ENCODE data around the gene TERB2. TPM values are rescaled to one million over a fixed set of nuclear protein-coding genes. Genes with fewer than 3 reads are reported as not detected.

TERB2 gene
- total RNA-seq, result not detected in 2 replicates

DNA sequence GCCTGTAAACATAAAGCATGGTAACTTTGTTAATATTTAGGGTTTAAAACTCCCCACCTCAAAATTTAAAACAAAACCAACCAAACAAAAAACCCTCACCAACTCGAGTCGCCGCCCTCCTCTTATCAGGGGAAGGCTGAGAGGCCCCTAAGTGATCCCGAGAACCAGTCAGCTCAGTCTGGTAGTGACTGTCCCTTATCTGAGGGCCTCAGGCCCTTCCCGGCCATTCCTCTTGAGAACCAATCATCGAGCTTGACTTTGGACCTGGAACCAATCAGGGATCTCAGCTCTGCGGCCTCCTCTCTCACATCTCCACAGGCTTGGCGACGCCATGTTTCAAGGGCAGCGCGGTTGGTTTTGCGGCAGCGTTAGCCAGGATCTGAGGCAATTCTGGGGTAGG is at the start of gene TERB2:
TSS of gene TERB2 (plus strand) at position 300 of the 400 bp plus-strand sequence. CDS start at position 332, 32 bp downstream.

DNA sequence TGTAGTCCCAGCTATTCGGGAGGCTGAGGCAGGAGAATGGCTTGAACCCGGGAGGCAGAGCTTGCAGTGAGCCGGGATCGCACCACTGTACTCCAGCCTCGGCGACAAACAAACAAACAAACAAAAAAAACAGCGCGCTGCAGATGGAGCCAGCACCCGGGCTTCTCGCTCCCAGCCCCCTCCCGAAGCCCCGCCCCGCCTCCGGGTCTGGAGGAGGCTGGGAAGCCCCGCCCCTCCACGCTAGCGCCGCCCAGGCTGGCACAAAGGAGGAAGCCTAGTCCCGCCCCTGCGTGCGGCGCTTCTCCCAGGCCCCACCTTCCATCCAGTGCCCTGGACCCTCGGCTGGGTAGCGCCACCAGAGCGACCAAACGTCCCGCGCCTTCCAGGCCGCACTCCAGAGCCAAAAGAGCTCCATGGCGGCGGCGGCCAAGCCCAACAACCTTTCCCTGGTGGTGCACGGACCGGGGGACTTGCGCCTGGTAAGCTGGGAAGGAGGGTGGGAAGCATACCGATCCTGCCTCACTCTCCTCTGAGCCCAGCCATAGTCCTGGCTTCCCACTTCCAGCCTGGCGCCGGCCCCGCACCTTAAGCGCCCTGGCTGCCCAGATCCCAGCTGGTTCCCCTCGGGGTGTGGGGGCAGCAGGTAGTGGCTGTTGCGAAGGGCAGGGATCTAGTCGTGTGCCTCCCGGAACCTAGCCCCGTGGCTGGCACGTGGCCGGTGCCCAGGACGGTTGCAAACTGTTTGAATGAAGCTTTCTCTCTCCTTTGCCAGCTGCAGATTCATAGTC is 66.6 kb downstream of the TERB2 start, which contains the start of gene SORD:
TSS of gene SORD (plus strand) at position 325 of the 788 bp plus-strand sequence. CDS start at position 414, 89 bp downstream.

Other genes with a start within 250 kb of the TERB2 start
- 0.33 and 0.36 TPM in 2 replicates for gene PATL2, start 245.4 kb upstream of the TERB2 start, total RNA-seq
- gene B2M, start 245.2 kb upstream of the TERB2 start, total RNA-seq, result 1,082 and 1,798 TPM in 2 replicates
- gene TRIM69, start 220.2 kb upstream of the TERB2 start, total RNA-seq, result 13.1 and 15.7 TPM in 2 replicates
- gene SORD, start 66.5 kb downstream of the TERB2 start, total RNA-seq, result 13.9 and 20.3 TPM in 2 replicates
- 0.03 TPM in 1 of 2 replicates, not detected in the other for gene DUOX2, start 157.5 kb downstream of the TERB2 start, total RNA-seq
- gene DUOXA2, start 157.6 kb downstream of the TERB2 start, total RNA-seq, result not detected in 2 replicates
- 0.07 TPM in 1 of 2 replicates, not detected in the other for gene DUOXA1, start 173.2 kb downstream of the TERB2 start, total RNA-seq
- gene DUOX1, start 173.3 kb downstream of the TERB2 start, total RNA-seq, result 0.13 TPM in 1 of 2 replicates, not detected in the other
- 0.63 and 1.8 TPM in 2 replicates for gene SHF, start 231.3 kb downstream of the TERB2 start, total RNA-seq

Measured in smooth muscle cell of the pulmonary artery (primary cell).